HepG2 (cell line): Measurements from ENCODE around the gene PRKCB. TPM values are rescaled to one million over a fixed set of nuclear protein-coding genes. Genes with fewer than 3 reads are reported as not detected.

Source experiments
- ATAC-seq: fragments of 200-7000 bp; cut with Tn5 transposase; 3 replicates; pipeline ENCODE4 v1.9.1; 2020; ENCODE audit warnings: mild to moderate bottlenecking, moderate library complexity
- BruUV-seq: library from RNA; stranded (reverse); fragments of 400-500 nt; replicated peaks from 2 replicates; lab custom pipeline; 2021; lab: Mats Ljungman, UMichigan
- CTCF ChIA-PET: fragments of 300-600 bp; formaldehyde crosslinking; extraction: SDS; loops from one replicate; lab custom pipeline; 2021; ENCODE audit warnings: low total read pairs, inconsistent platforms, low intra/inter-chr PET ratio; lab: Yijun Ruan, JAX
- POLR2A ChIA-PET: fragments of 350-600 bp; sonication (Branson Sonifier 250); formaldehyde crosslinking; loops from one replicate; lab custom pipeline; 2020; ENCODE audit warnings: antibody characterized with exemption, inconsistent platforms; lab: Yijun Ruan, JAX
- DNase-seq: peaks from one replicate; pipeline ENCODE4 v3.0.0-alpha.2; 2015; ENCODE audit warnings: low spot score
- FAIRE-seq: peaks from 3 replicates; lab custom pipeline; 2011; peaks lifted over from hg19 to GRCh38; lab: Jason Lieb, UNC
- H2AFZ ChIP-seq: one replicate; pipeline ENCODE4 v1.6.1; 2011; ENCODE audit warnings: low read length, inconsistent platforms
- H3K27ac ChIP-seq: fragments of 300-600 bp; 3 replicates; pipeline ENCODE4 v1.8.0; 2011; ENCODE audit warnings: mixed run types, mild to moderate bottlenecking, mixed read lengths, low read length, inconsistent platforms; ENCODE audit not compliant: insufficient read depth; ENCODE audit errors: extremely low read length
- H3K27me3 ChIP-seq, 2 experiments: fragments of 200-600 bp in 1 of 2; 2 replicates in 1 of 2; 3 replicates in 1 of 2; pipeline versions ENCODE4 v1.6.0 to v1.8.0; 2011; ENCODE audit warnings: low read length in 2 of 2, mild to moderate bottlenecking in 2 of 2, moderate library complexity in 2 of 2, inconsistent platforms in 1 of 2; ENCODE audit not compliant: insufficient read depth in 2 of 2, control insufficient read depth in 1 of 2
- H3K36me3 ChIP-seq, 2 experiments: fragments of 200-600 bp in 1 of 2; replicated peaks in 1 of 2; 2 replicates in 1 of 2; 3 replicates in 1 of 2; pipeline versions ENCODE4 v1.5.1 to v1.8.0; 2011; ENCODE audit warnings: low read length in 2 of 2, inconsistent platforms in 1 of 2; ENCODE audit not compliant: insufficient read depth in 2 of 2, control insufficient read depth in 1 of 2
- H3K4me1 ChIP-seq: 2 replicates; pipeline ENCODE4 v1.5.1; 2012; ENCODE audit warnings: low read length, inconsistent platforms; ENCODE audit not compliant: insufficient read depth
- H3K4me2 ChIP-seq: 2 replicates; pipeline ENCODE4 v1.6.0; 2011; ENCODE audit warnings: low read depth, low read length, inconsistent platforms
- H3K4me3 ChIP-seq, 3 experiments: fragments of 200-600 bp in 1 of 3; sonication (generic), shearing (Covaris generic) in 1 of 3; replicated peaks in 1 of 3; 2 replicates each; pipeline ENCODE4 v1.5.1; 2011 to 2016; ENCODE audit warnings: low read length in 3 of 3, inconsistent platforms in 2 of 3, low read depth in 2 of 3, mild to moderate bottlenecking in 2 of 3, control low read depth in 1 of 3, mixed read lengths in 1 of 3; ENCODE audit not compliant: insufficient read depth in 1 of 3
- H3K79me2 ChIP-seq: one replicate; pipeline ENCODE4 v1.6.1; 2011; ENCODE audit warnings: low read length, inconsistent platforms; ENCODE audit not compliant: insufficient read depth
- H3K9ac ChIP-seq: 2 replicates; pipeline ENCODE4 v1.6.0; 2011; ENCODE audit warnings: mild to moderate bottlenecking, low read depth, low read length, inconsistent platforms; ENCODE audit not compliant: insufficient read depth
- H3K9me3 ChIP-seq: 2 replicates; pipeline ENCODE4 v1.5.1; 2012; ENCODE audit warnings: mild to moderate bottlenecking, low read length
- H4K20me1 ChIP-seq: 2 replicates; pipeline ENCODE4 v1.6.0; 2011; ENCODE audit warnings: inconsistent platforms, mild to moderate bottlenecking, low read length, moderate library complexity; ENCODE audit not compliant: insufficient read depth
- ARID3A ChIP-seq: IDR thresholded peaks from 2 replicates; pipeline ENCODE4 v1.6.1; 2012; ENCODE audit warnings: low read depth, low read length, improper control_type of control experiment
- BRCA1 ChIP-seq: sonication (generic); formaldehyde crosslinking; IDR thresholded peaks from 2 replicates; pipeline ENCODE4 v1.4.0; 2020; ENCODE audit warnings: missing genetic modification reagents
- ETV5 ChIP-seq: IDR thresholded peaks from 2 replicates; pipeline ENCODE4 v1.6.1; 2018; ENCODE audit warnings: missing biosample characterization, missing genetic modification reagents, inconsistent platforms, borderline replicate concordance
- GATAD2A ChIP-seq: IDR thresholded peaks from 2 replicates; pipeline ENCODE4 v1.6.1; 2016
- GMEB2 ChIP-seq: IDR thresholded peaks from 2 replicates; pipeline ENCODE4 v1.6.1; 2016; ENCODE audit warnings: missing biosample characterization, missing genetic modification reagents, low read depth
- JUND ChIP-seq: sonication (generic); formaldehyde crosslinking; IDR thresholded peaks from 2 replicates; pipeline ENCODE4 v1.8.0; 2022; ENCODE audit warnings: mild to moderate bottlenecking, missing genetic modification reagents
- KDM1A ChIP-seq: IDR thresholded peaks from 2 replicates; pipeline ENCODE4 v1.6.1; 2016; ENCODE audit warnings: missing compliant biosample characterization
- MAFF ChIP-seq: IDR thresholded peaks from 2 replicates; pipeline ENCODE4 v1.6.1; 2011; ENCODE audit warnings: low read depth, low read length, improper control_type of control experiment
- MED13 ChIP-seq: sonication (generic); formaldehyde crosslinking; IDR thresholded peaks from 2 replicates; pipeline ENCODE4 v1.5.0; 2020; ENCODE audit warnings: missing genetic modification reagents
- NR2F1 ChIP-seq, 2 experiments: fragments of 450-650 bp in 1 of 2; formaldehyde crosslinking in 1 of 2; IDR thresholded peaks; 2 replicates each; pipeline versions ENCODE4 v1.5.0 to v1.6.1; 2016 to 2020; ENCODE audit warnings: mild to moderate bottlenecking in 1 of 2, missing compliant biosample characterization in 1 of 2, missing genetic modification reagents in 1 of 2, moderate library complexity in 1 of 2
- PRPF4 ChIP-seq: fragments of 200-400 bp; formaldehyde crosslinking; IDR thresholded peaks from 2 replicates; pipeline ENCODE4 v1.6.1; 2016; ENCODE audit warnings: low read length, low read depth; ENCODE audit not compliant: poor library complexity, severe bottlenecking
- RAD21 ChIP-seq: fragments of 450-650 bp; formaldehyde crosslinking; IDR thresholded peaks from 2 replicates; pipeline ENCODE4 v1.5.0; 2020; ENCODE audit warnings: mild to moderate bottlenecking
- REL ChIP-seq: sonication (generic); formaldehyde crosslinking; conservative IDR thresholded peaks from 2 replicates; pipeline ENCODE4 v1.8.0; 2022; ENCODE audit warnings: mild to moderate bottlenecking, missing genetic modification reagents, moderate library complexity
- ZBTB43 ChIP-seq: sonication (generic); formaldehyde crosslinking; conservative IDR thresholded peaks from 2 replicates; pipeline ENCODE4 v1.4.0; 2020; ENCODE audit warnings: missing genetic modification reagents
- ZNF205 ChIP-seq: IDR thresholded peaks from 2 replicates; pipeline ENCODE4 v1.6.1; 2018; ENCODE audit warnings: missing biosample characterization, missing genetic modification reagents
- ZNF234 ChIP-seq: sonication (generic); formaldehyde crosslinking; conservative IDR thresholded peaks from 2 replicates; pipeline ENCODE4 v1.5.1; 2020; ENCODE audit warnings: mild to moderate bottlenecking, missing genetic modification reagents
- ZNF24 ChIP-seq: fragments of 450-650 bp; IDR thresholded peaks from 2 replicates; pipeline ENCODE4 v1.6.1; 2017; ENCODE audit warnings: antibody characterized with exemption, mild to moderate bottlenecking
- ZNF556 ChIP-seq: sonication (generic); formaldehyde crosslinking; IDR thresholded peaks from 2 replicates; pipeline ENCODE4 v1.4.0; 2020; ENCODE audit warnings: mild to moderate bottlenecking, missing genetic modification reagents, borderline replicate concordance
- ZNF776 ChIP-seq: sonication (generic); formaldehyde crosslinking; IDR thresholded peaks from 2 replicates; pipeline ENCODE4 v1.4.0; 2020; ENCODE audit warnings: mild to moderate bottlenecking, missing genetic modification reagents
- WGBS: methylation state at CpG from one replicate; pipeline ENCODE4 v1.1.6; 2017; ENCODE audit warnings: low lambda C conversion rate; 5-methylcytosine and 5-hydroxymethylcytosine counted together
- in situ Hi-C: cut with HindIII; loops from 2 replicates; pipeline ENCODE4 v1.10.0; 2017; ENCODE audit warnings: low pct_unique_long_range_greater_than_20kb; ENCODE audit not compliant: extremely low pct_ligation_motif_present
- intact Hi-C: fragments of 100-400 bp; cut with micrococcal nuclease; formaldehyde crosslinking; loops from one replicate; pipeline ENCODE4 v1.10.0; 2022; ENCODE audit not compliant: unreplicated experiment
- polyA plus RNA-seq, 8 experiments: library from polyadenylated mRNA; depleted of rRNA in 3 of 8; stranded (reverse) in 7 of 8; unstranded in 1 of 8; fragments of >200 nt; fragmentation: Illumina TruSeq in 4 of 8; extraction: Trizol in 4 of 8; gene quantifications; 2 replicates each; pipeline versions ENCODE4 v1.2.1 to v1.2.3, GENCODE V29; 2011 to 2016; ENCODE audit warnings: low read depth in 4 of 8, missing spikeins in 1 of 8, mixed read lengths in 1 of 8; ENCODE audit not compliant: insufficient read depth in 1 of 8
- total RNA-seq, 5 experiments: library from RNA; depleted of rRNA; stranded (reverse); fragments of >200 nt; fragmentation: Illumina TruSeq; extraction: Trizol; gene quantifications; 2 replicates each; pipeline ENCODE4 v1.2.3, GENCODE V29; 2016; ENCODE audit warnings: low read depth in 1 of 5

The PRKCB gene
- total and polyA plus RNA-seq, 2 of the 13 experiments (the other 11 are each of a cell fraction or from before 2014, with no cell fraction given): 0.01 TPM; not detected in 1

- TF ChIP-seq JUND (no peak), ZNF776 (CRISPR knock-in tag) (no peak), ETV5 (CRISPR knock-in tag) (no peak), BRCA1 (no peak), MED13 (CRISPR knock-in tag) (no peak), GATAD2A (CRISPR knock-in tag) (no peak), GMEB2 (CRISPR knock-in tag) (no peak), RAD21 (CRISPR knock-in tag) (no peak), KDM1A (CRISPR knock-in tag) (no peak), ZNF234 (CRISPR knock-in tag) (no peak), ZNF556 (no peak), PRPF4 (no peak), MAFF (no peak), ZBTB43 (no peak), ARID3A (no peak), ZNF24 (no peak), REL (CRISPR knock-in tag) (no peak), ZNF205 (CRISPR knock-in tag) (no peak), NR2F1 (CRISPR knock-in tag; IDR thresholded peaks at IDR 0.05) (no peak)
- Histone ChIP-seq H3K9ac (no peak overlapping the region), H3K4me3 (no peak overlapping the region), H3K36me3 (no peaks in the 10 kb centered on the region), H4K20me1 (no peaks in the 10 kb centered on the region), H3K9me3 (no peaks in the 10 kb centered on the region), H2AFZ (no peak overlapping the region), H3K4me1 (no peaks in the 10 kb centered on the region), H3K79me2 (no peaks in the 10 kb centered on the region), H3K27me3 (peaks cover 0 to 6% of the 10 kb centered on the region in 2 experiments; a peak in 3 of 5 replicates), H3K27ac (no peak overlapping the region), H3K4me2 (no peak overlapping the region)
- BruUV-seq: no TSS peak
- ATAC-seq: no peak
- ChIA-PET CTCF (no interaction called here), POLR2A (no interaction called here)
- 33% methylated on average over 6 of the region's 6 CpGs for WGBS
- in situ Hi-C loops: loop anchor here (10.0 kb wide), 1 partner anchor 709 kb away; no protein-coding TSS in a partner anchor
- FAIRE-seq: no peak
- intact Hi-C loops: no loop called here
- no peak for DNase-seq
Observed at GRCh38 chr16:23795378-23795777, 40.4 kb upstream of the PRKCB start.
